Panc1 (cell line): ENCODE measurements around the gene XRCC6.
"Not testable (repeated sequence)": the region's sequence is repeated elsewhere in the genome, so short reads cannot be mapped to it uniquely, and the experiment has no call there.

Experiments used
- POLR2AphosphoS5 ChIP-seq: IDR thresholded peaks from 2 replicates; pipeline ENCODE4 v1.6.1; 2012; ENCODE audit warnings: mild to moderate bottlenecking, low read depth, low read length, moderate library complexity
- TF ChIP-seq, protein P1 (sequence below): fragments of 450-650 bp; IDR thresholded peaks from 2 replicates; pipeline ENCODE4 v1.5.1; 2017; ENCODE audit warnings: mild to moderate bottlenecking

DNA sequence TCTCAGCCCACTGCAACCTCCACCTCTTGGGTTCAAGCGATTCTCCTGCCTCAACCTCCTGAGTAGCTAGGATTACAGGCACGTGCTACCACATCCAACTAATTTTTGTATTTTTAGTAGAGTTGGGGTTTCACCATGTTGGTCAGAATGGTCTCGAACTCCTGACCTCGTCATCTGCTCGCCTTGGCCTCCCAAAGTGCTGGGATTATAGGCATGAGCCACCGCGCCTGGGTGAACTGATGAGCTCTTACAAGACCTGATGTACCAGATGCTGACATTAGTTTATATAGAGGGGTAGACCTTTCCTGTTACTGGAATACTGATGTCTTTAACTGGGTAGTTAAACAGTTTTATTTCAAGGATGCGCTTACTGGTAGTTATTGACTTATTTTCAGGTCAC, 13.5 kb downstream of the XRCC6 start:
- TF ChIP-seq, protein P1, sequence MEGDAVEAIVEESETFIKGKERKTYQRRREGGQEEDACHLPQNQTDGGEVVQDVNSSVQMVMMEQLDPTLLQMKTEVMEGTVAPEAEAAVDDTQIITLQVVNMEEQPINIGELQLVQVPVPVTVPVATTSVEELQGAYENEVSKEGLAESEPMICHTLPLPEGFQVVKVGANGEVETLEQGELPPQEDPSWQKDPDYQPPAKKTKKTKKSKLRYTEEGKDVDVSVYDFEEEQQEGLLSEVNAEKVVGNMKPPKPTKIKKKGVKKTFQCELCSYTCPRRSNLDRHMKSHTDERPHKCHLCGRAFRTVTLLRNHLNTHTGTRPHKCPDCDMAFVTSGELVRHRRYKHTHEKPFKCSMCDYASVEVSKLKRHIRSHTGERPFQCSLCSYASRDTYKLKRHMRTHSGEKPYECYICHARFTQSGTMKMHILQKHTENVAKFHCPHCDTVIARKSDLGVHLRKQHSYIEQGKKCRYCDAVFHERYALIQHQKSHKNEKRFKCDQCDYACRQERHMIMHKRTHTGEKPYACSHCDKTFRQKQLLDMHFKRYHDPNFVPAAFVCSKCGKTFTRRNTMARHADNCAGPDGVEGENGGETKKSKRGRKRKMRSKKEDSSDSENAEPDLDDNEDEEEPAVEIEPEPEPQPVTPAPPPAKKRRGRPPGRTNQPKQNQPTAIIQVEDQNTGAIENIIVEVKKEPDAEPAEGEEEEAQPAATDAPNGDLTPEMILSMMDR, result not testable (repeated sequence)
- TF ChIP-seq POLR2AphosphoS5, result not testable (repeated sequence)
